ENCODE data around the gene ROR2.

- no peak for TF ChIP-seq EZH2phosphoT487 (IDR thresholded peaks at IDR 0.05; ENCODE audit: borderline replicate concordance, low read length)
- no peak for TF ChIP-seq CTCF (conservative IDR thresholded peaks at IDR 0.05; ENCODE audit: low read depth, low read length)
- TF ChIP-seq EZH2 (IDR thresholded peaks at IDR 0.05; ENCODE audit: low read length, unreplicated experiment): no peak
Observed at GRCh38 chr9:91736311-91736710, 213.7 kb downstream of the ROR2 start.

Data from PC-3 (cell line).